Left ventricle myocardium superior (tissue), 1 donor: ENCODE measurements around the gene PLCH1. TPM values are rescaled to one million over a fixed set of nuclear protein-coding genes. Genes with fewer than 3 reads are reported as not detected.
A peak's percentile ranks its signal among the peaks of the same experiment; 100 is the strongest.

ENCODE experiments used
- ATAC-seq: fragments of 200-7000 bp; cut with Tn5 transposase; one replicate; pipeline ENCODE4 v1.9.1; 2020; ENCODE audit warnings: mild to moderate bottlenecking, moderate library complexity
- DNase-seq: peaks from one replicate; pipeline ENCODE4 v3.0.0-alpha.2; 2020
- intact Hi-C: fragments of 100-400 bp; cut with micrococcal nuclease; formaldehyde crosslinking; loops from one replicate; pipeline ENCODE4 v1.11.0; 2022
- total RNA-seq: library from RNA; stranded (reverse); fragmentation: NEBNext Ultra II Directional; extraction: Animal tissue kit (Norgen Biotek cat#: 25700); gene quantifications from one replicate; pipeline ENCODE4 v1.2.1, GENCODE V29; 2021
- donor health status: DM: no; HTN: yes; CAD: no; lungs with severe emphysema.

PLCH1 gene
- total RNA-seq, 1 donor from 2014 or later: 0.50 TPM

DNA sequence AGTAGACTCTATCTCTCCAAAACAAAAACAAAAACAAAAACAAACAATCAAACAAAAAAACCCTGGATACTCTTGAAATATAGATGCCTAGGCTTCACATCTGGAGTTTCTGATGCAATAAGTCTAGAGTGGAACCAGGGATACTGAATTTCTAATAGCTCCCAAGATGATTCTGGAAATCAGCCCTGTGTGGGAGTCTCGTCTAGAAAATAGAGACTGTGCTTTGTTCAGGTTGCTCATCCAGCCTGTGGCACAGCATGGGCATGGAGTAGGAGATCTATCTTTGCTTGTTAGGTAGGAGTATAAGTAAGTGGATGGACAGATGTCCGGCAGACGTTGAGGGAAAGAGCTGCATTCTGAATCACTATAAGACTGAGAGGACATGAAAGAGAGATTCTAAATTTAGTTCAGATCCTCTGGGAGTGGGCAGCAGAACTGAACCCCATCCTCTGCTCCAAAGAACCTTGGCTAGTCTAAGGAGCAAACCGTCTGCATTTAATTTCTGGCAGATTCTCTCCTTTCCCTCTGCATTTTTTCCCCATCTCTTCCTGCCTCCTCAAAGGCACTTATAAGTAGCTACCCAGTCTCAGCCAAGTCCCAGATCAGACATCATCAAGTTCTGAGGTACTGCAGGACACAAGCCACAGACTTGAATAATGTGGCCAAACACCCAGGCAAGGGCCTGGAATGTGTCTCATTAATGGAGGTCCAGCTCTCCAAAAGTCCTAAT lies 358.8 kb downstream of the PLCH1 start:
- ATAC-seq: peak; percentile 67
- no peak for DNase-seq
- intact Hi-C loops: loop anchor here (10.0 kb wide), 1 partner anchor 199 kb away; no protein-coding TSS in a partner anchor

DNA sequence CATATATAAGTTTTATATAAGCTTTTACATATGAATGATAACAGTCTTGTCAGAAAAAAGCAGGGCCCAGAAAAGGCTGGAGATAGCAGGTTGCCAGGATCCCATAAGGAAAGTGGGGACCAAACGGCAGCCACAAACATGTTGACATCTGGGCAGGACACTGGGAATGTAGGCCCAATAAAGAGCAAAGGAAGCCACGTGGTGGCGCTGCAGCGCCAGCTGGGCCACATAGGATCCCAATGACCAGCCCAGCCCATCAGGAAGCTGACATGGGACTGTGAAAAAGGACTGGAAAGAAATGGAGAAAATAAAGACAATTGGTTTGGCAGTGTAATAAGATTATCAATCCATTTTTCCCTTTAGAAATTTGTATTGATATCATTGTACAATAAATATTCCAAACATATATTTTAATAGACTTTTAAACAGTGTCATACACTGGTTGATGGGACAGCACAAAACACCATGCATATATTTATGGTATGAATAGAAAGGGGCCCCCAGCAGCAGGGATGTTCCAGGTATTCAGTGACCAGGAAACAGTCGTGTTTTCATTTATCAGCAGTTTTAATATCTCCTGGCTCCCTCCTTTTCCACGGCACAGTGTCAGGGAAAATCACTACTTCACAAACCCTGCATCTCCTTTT lies 362.4 kb downstream of the PLCH1 start:
- ATAC-seq: peak; percentile 89
- peak; percentile 91 for DNase-seq
- intact Hi-C loops: loop anchor here (2.0 to 10.0 kb wide), 2 partner anchors 202 to 318 kb away; no protein-coding TSS in a partner anchor

DNA sequence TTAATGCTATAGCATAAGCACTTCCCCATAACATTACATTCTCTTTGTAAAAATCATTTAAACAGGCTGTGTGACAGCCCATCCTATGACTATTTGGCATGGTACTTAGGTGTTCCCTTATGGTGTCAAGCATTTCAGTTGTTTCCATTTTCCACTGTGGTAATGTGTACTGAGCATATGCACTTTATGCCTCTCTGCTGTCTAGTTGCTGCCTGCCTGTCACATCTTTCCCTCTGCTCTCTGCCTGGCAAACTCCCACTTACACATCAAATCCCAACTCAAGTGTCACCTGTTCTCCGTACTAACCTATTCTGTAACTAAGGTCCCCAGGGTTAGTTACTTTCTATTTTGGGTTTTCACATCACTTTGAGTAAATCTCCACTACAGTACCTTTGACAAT lies 367.0 kb downstream of the PLCH1 start:
- DNase-seq: no peak
- no peak for ATAC-seq
- intact Hi-C loops: no loop called here

DNA sequence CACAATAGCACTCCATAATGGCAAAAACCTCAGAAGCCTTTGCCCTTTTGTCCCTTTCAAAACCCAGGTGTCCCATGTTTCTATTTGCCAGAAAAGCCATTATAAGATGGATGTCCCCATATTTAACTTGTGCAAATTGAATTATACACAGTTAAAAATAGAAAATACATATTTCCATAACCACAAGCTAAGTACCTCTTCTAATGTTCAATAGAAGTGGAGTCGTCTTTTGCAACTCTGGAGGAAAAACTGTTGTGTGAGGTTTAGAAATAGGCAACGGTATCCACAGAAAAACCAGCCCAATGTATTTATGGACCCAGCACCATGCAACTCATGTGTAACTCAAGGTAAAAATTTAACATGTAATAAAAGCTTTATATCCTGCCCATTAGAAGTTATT lies 367.8 kb downstream of the PLCH1 start:
- DNase-seq (no peak), ATAC-seq (no peak)
- intact Hi-C loops: no loop called here

DNA sequence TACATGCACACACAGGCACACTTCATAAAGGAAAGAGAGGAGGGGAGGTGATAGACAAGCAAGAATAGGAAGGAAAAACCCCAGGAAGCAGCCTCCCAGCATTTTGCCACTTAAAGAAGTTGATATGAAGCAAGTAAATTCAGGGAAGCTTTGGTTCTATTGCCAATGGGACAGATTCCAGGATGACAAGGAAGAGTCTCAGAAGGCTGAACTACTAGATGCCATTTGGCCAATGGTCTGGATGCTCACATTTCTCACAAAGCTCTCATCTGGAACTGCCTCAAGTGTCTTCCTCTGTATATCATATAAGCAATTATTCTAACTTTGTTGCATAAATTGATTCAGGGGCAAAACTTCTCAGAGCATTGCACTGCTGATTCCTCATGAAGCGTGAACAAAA lies 372.6 kb downstream of the PLCH1 start:
- DNase-seq (no peak), ATAC-seq (no peak)
- intact Hi-C loops: no loop called here

DNA sequence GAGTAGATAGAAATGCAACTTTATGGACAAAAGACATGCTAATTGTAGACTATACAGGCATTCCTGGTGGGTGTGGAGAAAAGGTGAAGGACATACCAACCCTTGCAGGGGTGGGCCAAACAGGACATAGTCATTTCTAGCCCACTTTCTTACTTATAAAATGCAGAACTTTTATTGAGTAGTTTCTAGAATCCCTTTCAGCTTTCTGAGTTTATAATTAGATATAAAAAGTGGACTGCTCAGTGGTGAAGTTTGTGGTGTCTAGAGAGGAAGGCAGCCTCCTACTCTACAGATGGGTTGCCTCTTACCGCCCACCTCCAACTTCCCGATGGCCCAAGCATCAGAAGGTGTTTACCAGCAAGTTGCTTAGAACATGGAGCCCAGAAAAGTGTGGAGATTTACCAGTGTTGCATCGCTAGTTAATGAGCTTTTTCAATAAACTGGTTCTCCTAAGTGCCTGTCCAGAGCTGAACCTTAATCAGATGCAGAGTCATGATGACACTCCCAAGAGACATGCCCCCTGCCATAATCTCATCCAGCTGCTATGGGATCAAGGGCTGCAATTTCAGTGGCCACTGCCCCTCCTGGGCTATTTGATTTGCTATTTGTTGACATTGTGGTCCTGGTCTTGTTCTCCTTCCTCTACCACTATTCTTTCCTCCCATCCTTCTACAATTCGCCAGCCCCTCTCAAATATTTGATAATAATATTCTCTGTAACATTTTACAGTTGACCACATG lies 373.9 kb downstream of the PLCH1 start:
- DNase-seq (no peak), ATAC-seq (no peak)
- intact Hi-C loops: no loop called here

DNA sequence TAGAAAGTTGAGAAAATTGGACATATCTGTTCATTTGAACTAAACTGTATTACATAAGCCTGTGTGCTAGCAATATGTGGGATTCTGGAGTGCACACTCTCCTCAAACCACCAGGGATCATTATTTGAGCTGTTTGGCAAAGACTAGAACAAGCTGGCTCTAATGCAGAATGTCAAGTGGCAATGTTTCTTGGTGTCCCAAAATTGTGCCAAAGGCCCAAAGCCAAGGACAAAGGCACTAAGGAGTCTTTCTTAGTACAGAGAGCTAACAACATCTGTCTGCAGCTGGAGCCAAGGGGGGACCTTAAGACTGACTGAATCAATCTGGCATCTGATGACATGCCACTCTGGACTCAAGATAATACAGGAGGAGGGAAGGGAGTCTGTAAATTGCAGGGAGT lies 374.7 kb downstream of the PLCH1 start:
- intact Hi-C loops: no loop called here
- ATAC-seq (peak; percentile 94), DNase-seq (peak; percentile 66)

DNA sequence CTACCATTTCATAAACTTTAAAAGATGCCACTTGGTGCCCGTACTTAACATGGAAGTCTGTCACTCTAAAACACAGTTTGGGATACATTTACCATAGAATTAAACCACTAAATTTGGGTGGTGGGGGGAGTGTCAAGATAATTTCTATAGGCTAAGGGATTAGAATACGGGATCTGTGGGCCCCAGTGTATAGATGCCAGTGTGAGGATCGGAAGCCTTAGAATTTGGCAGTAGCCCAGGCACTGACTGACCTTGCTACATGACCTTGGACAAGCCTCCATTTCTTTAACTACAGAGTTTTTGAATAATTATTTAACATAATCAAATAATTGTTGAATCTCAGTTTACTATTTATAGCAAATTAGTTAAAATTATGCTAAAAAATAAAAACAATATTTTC lies 375.1 kb downstream of the PLCH1 start:
- intact Hi-C loops: no loop called here
- ATAC-seq (no peak), DNase-seq (no peak)

DNA sequence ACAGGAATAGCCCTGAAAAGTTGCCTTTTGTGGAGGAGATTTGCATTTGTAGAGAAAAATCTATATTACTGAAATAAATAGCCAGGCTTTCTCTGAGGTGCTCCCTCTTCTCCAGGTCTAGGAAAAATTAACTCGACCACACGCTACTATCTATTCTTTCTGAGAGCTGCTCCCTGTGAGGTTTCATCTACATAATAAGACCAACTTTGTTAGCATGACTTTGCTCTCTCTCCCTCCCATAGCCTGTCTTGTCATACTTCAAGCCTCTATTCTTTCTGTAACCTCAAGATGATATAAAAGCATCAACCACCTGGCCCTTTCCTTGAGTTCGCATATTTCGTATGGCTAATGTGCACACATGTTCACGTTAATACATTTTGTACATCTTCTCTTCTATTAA lies 375.6 kb downstream of the PLCH1 start:
- ATAC-seq: no peak
- intact Hi-C loops: no loop called here

DNA sequence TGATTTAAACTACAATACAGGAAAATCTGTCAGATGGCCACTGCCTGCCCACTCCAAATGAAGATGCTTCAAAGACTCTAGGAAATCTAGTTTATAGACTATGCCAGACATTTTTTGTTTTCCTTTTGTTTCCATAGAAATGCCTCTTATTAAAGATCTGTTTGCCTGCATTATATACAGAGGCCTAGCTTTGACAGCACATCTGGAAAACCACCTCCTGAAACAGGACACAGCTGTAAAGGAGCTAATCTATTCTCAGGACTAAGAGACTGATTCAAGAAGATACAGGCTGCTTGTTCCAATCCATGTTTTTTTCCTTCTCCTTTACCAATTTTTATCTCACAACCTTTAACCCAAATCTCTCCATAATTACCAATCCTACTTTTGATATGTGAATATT lies 376.1 kb downstream of the PLCH1 start:
- intact Hi-C loops: no loop called here
- DNase-seq: no peak
- no peak for ATAC-seq

More for the DNA sequence above, 375.6 kb downstream of the PLCH1 start:
- DNase-seq: no peak

DNA sequence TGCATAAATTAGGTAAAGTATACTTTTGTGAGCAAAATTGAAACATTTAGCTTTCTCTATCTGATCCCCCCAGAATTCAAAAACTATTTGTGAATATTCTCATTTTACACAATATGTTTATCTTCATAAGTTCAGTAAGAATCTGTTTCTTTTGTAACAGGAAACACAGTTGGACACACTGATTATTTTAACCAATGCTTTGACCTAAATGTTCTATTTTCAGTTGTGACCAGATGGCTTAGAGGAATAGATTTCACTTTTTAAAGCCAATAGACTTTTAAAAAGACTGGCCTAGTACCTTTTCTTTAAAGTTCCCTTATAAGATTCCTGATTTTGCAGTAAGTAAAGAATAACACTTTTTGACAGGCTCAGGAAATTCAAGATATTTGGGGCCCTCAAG lies 377.4 kb downstream of the PLCH1 start:
- intact Hi-C loops: no loop called here

DNA sequence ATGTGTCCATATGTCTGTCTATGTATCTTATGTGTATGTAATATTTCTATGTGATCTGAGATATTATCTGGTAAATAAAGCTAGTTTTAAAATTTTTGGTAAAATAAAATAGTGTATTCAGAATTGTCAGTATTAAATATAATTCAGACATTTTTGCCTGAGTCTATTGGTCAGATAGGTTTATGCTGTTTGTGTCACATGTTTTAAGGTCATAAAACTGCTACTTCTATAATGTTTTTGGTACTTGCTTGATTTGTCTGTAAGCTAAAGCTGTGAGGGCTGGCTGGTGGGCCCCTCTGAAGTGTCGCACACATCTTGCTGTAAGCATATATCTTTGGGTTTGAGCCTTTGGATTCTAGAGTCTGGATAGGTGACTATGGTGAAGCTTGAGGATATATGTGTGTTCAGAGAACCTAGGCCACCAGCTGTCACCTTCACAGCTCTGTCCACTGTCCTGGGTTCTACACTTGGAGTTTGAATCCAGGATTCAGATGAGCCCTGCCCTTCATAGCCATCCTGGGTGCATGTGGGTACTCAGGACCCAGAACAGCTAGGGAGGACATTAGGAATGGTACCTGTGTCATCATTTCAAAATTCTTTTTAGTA lies 379.6 kb downstream of the PLCH1 start:
- ATAC-seq: no peak
- intact Hi-C loops: no loop called here
- DNase-seq: no peak

More for the DNA sequence above, 377.4 kb downstream of the PLCH1 start:
- ATAC-seq: no peak
- DNase-seq: no peak

DNA sequence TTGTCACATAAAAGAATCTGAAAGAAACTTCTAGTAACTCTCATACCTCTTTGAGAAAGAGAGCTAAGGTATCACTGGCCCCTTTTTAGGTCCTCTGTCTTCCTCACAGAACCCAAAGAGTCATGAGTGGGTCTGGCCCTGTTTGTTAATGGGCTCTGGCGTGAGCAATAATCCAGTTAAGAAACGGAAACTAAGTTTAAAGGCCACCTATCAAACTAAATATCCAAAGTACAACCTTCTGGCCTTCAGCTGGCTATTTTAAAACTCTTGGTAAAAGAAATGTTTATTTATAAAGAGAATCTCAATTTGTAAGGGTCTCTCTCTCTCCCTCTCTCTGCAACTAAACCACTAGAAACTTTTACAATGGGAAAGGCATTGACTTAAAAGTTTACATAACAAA lies 380.4 kb downstream of the PLCH1 start:
- ATAC-seq (no peak), DNase-seq (no peak)
- intact Hi-C loops: no loop called here

DNA sequence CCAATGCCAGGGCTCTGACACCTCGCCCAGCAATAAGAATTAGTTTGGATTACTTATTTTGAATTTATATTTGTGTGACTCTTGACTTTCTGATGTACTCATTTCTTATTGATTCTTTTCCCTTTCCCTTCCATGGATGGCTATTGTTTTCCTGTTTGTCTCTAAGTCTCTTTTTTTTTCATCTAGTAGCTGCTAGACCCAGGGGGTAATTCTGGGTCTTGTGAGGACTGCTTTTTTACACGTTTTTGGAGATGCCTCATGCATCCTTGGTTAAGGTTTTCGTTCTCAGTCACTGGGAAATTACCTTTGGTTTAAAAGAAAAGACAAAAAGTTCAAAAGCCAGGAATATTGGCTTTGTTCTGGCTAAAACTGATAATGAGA lies 381.2 kb downstream of the PLCH1 start:
- DNase-seq (no peak), ATAC-seq (no peak)
- intact Hi-C loops: no loop called here

DNA sequence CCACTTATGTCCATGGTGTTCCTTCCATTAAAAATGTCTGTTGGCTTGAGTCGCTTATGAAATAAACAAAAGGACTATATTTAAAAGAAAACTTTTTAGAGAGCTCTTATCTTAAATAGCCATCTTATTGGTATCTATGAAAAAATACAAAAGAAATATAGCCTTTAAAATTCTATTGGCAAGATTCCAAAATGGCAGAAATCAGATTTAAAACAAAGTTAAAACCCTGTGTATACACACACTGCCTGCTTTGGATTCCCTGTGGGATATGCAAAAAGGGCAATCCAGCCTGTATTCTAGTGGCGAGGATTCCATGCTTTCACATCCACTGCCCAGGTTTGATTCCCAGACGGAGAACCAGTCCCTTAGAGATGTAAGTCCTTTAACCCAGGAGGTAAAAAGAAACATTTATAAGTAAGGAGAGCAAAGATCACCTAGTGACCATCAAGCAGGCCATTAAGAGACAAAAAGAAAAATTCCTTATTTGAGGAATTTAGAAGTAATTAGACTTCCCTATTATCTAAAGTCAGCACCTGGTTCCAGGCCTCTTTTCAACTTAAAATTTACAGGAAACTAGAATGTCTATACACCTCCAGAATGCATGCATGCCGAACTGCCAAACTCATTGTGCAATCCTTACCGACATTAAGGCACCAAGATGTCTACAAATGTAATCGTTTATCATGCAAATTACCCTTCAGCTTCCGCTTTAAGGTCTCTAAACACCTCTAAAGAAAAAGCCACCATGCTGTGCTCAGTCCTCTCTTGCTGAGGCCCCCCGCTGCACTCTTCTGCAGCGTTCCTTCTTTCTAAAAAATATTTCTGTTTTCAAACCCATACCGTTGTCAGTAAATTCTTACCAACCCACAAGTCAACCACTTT lies 381.8 kb downstream of the PLCH1 start:
- DNase-seq (no peak), ATAC-seq (no peak)
- intact Hi-C loops: no loop called here

DNA sequence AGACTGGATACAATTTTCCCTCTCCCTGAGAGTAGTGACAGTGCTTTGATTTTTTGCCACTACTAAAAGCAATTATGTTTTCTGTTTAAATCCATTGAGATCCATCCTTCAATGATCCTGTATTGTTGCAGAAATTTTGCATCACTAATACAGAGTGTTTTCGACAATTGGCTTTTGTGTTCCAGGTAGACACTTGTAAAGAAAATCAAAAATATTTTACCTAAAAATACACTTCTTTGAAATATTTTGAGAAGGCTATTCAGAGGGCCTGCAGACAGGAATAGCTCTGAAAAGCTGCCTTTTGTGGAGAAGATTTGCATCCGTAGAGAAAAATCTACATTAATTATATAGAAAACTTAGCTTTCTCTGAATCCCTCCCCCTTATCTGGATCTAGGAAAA lies 384.6 kb downstream of the PLCH1 start:
- no peak for DNase-seq
- intact Hi-C loops: no loop called here
- ATAC-seq: no peak

DNA sequence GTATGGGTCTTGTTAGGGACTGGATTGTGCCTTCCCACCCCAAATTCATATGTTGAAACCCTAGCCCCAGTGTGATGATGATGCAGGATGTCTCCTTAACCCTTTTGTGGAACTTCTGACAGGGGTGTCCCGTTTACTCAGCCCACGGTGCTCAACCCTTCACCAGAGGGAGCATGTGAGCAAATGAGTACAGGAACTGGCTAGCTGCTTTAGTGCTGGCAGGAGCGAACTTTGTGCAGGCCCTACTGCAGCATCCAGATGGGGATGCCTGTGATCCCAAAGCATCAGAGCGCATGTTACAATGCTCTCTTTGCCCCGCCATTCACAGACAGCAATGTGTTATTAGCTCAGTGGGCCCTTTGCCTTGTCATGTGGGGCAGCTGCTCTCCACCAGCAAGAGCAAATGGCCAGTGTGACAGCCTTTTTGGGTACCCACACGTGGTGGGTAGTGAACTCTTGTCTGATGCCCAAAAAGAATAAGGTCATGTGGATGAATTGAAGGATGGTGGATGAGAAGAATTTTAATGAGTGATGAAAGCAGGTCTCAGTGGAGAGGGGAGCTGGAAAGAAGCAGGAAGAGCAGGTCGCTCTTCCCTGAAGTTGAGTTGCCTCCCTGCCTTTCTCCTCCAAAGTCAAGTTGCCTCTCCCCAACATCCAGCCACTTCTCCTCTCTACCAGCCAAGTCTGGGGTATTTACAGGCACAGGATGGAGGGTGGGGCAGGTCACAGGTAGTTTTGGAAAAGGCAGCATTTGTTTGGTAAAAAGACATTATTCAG lies 388.1 kb downstream of the PLCH1 start:
- ATAC-seq (peak; percentile 58), DNase-seq (peak; percentile 38)
- intact Hi-C loops: loop anchor here (10.0 kb wide), 1 partner anchor 348 kb away; no protein-coding TSS in a partner anchor

DNA sequence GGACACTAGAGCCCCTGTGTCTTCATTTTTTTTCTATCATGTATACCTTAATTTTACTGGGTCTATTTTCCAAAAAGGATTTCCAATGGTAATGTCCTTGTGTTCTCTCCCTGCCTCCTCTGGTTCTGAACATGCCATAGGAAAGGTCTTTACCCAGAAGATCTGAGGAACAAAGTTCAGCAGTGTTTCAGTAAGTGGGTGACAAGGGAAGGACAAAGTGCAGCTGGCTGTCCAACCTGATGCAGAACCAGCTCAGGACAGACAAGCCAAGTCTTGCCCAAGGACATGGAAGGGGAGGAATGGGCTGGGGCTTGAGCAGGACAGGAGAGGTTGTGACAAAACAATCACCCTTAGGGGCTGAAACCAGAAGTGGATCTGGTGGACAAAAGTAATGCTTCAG lies 390.2 kb downstream of the PLCH1 start:
- intact Hi-C loops: loop anchor here (10.0 kb wide), 1 partner anchor 350 kb away; no protein-coding TSS in a partner anchor
- DNase-seq: no peak
- ATAC-seq: no peak
